KOPT-K1 (cell line): ENCODE measurements around the gene BSND.

ENCODE experiments used
- H3K27ac ChIP-seq: fragments of 200-600 bp; sonication (generic); 2 replicates; pipeline ENCODE4 v1.5.1; 2016; ENCODE audit warnings: antibody characterized with exemption, mild to moderate bottlenecking, low read depth, low read length; ENCODE audit not compliant: poor library complexity, severe bottlenecking
- H3K36me3 ChIP-seq: fragments of 200-600 bp; sonication (generic); 2 replicates; pipeline ENCODE4 v1.5.1; 2017; ENCODE audit warnings: antibody characterized with exemption, mild to moderate bottlenecking, low read length, moderate library complexity; ENCODE audit not compliant: insufficient read depth
- H3K9me3 ChIP-seq: fragments of 200-600 bp; sonication (generic); 2 replicates; pipeline ENCODE4 v1.5.1; 2017; ENCODE audit warnings: antibody characterized with exemption, low read length, mild to moderate bottlenecking; ENCODE audit not compliant: insufficient read depth, poor library complexity, severe bottlenecking

BSND gene

GRCh38 chr1:55051169-55051568 is 52.4 kb downstream of the BSND start:
- H3K36me3 ChIP-seq = no peaks in the 10 kb centered on the region

DNA sequence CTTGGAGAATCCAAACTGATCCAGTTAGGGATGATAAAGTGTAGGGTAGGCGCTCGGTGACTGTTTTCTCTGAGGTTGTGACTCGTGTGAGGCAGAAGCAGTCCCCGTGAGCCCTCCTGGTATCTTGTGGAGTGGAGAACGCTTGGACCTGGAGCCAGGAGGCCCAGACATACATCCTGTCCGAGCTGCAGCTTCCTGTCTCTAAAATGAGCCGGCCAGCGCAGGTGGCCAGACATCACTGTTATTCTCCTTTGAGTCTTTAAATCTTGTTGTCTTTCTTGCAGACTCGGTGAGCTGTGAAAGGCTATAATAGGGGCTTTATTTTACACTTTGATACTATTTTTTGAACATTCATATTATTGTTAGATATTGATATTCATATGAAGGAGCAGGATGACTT is 52.9 kb downstream of the BSND start:
- Histone ChIP-seq H3K27ac (no peak overlapping the region), H3K36me3 (no peaks in the 10 kb centered on the region), H3K9me3 (no peaks in the 10 kb centered on the region)

More at GRCh38 chr1:55051169-55051568, 52.4 kb downstream of the BSND start:
- Histone ChIP-seq H3K27ac (no peak overlapping the region), H3K9me3 (no peaks in the 10 kb centered on the region)

GRCh38 chr1:55052221-55053142 is 53.7 kb downstream of the BSND start:
- H3K9me3 ChIP-seq = no peaks in the 10 kb centered on the region
- H3K36me3 ChIP-seq = no peaks in the 10 kb centered on the region

DNA sequence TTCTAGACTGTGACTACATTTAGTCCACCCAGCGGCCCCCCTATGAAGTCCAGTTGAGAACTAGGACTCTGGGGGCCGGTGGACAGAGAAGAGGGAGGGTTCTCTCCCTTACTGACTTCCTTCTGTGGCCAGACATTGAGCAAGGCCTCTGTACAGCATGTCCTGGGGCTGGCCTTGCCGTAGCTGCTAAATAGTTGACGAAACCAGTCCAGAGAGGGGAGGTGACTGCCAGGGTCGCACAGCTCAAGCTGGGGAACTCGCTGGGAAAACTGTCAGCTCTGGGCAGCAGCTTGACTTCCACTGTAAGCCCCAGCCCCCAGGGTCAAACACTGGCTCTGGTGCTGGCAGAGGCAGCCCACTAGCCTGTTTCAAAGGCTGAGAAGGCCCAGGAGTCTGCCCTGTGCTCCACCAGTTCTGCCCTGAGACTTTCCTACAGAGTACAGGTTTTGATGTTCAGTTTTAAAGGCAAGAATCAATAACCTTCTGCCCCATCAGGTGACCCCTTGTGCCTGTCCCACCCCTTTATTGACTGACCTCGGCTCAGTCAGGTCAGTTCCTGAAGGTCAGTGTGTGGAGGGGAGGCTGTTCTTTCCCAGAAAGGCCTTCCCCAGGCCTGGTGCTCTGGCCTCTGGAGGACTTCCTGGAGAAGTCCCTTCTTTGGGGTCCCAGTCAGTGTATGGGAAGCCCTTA is 54.7 kb downstream of the BSND start:
- Histone ChIP-seq H3K27ac (no peak overlapping the region), H3K36me3 (no peaks in the 10 kb centered on the region), H3K9me3 (no peaks in the 10 kb centered on the region)

More at GRCh38 chr1:55052221-55053142, 53.7 kb downstream of the BSND start:
- no peak overlapping the region for H3K27ac ChIP-seq

GRCh38 chr1:55054396-55054795 is 55.7 kb downstream of the BSND start:
- no peaks in the 10 kb centered on the region for H3K36me3 ChIP-seq
- no peak overlapping the region for H3K27ac ChIP-seq
- no peaks in the 10 kb centered on the region for H3K9me3 ChIP-seq

- H3K27ac ChIP-seq = no peak overlapping the region
- no peaks in the 10 kb centered on the region for H3K9me3 ChIP-seq
- H3K36me3 ChIP-seq = no peaks in the 10 kb centered on the region
Measured at GRCh38 chr1:55055084-55055882, 56.5 kb downstream of the BSND start.

DNA sequence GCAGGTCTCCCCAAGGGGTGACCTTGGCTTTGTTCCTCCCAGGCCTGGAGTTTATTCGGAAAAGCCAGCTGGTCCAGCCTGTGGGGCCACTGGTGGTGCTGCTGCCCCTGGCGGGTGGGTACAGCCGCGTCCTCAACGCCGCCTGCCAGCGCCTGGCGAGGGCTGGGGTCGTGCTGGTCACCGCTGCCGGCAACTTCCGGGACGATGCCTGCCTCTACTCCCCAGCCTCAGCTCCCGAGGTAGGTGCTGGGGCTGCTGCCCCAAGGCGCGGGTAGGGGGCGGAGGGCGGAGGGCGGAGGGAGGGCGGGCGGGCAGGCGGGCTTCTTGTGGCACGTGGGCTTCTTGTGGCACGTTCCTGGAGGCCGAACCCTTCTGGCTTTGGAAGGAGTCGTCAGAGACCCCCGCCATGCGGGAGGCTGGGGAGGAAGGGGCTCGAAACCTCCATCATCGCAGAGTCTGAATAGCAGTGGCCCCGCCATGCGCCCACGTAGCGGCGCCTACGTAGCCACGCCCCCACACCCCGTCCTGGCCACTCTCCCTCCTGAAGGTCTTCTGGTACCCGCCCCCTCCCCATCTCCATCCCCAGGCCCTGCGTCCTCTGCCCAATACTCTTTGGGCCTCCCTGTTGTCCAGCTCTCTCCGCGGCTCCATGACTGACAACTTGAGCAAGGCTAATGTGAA is 57.4 kb downstream of the BSND start:
- no peaks in the 10 kb centered on the region for H3K36me3 ChIP-seq
- H3K27ac ChIP-seq = no peak overlapping the region
- no peaks in the 10 kb centered on the region for H3K9me3 ChIP-seq

DNA sequence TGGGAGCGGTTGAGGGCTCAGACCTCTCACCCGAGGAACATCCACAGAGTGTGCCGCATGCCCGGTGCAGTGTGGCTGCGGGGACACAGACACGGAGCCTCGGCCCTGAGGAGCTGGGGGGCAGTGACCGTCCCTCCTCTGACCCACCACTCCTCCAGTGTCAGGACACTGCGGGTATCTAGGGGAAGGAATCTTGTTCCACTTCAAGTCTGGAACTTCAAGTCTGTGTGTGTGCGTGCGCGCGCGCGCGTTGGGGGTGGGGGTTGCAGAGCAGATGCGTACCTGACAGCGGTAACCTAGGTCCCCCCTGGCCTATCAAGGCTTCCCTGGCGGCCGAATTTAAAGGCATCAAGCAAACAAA is 57.9 kb downstream of the BSND start:
- no peak overlapping the region for H3K27ac ChIP-seq
- no peaks in the 10 kb centered on the region for H3K9me3 ChIP-seq
- H3K36me3 ChIP-seq = no peaks in the 10 kb centered on the region

GRCh38 chr1:55057270-55057955 is 58.7 kb downstream of the BSND start:
- H3K27ac ChIP-seq = no peak overlapping the region
- no peaks in the 10 kb centered on the region for H3K9me3 ChIP-seq
- H3K36me3 ChIP-seq = no peaks in the 10 kb centered on the region

DNA sequence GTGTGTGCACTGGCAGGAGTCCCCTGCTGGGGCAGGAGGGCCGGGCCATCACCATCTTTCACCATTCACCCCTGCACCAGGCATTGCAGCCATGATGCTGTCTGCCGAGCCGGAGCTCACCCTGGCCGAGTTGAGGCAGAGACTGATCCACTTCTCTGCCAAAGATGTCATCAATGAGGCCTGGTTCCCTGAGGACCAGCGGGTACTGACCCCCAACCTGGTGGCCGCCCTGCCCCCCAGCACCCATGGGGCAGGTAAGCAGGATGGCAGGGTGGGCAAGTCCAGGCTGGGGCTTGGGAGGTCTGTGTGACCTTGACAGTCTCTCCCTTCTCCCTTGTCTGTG is 59.2 kb downstream of the BSND start:
- H3K36me3 ChIP-seq = no peaks in the 10 kb centered on the region
- no peak overlapping the region for H3K27ac ChIP-seq
- no peaks in the 10 kb centered on the region for H3K9me3 ChIP-seq

DNA sequence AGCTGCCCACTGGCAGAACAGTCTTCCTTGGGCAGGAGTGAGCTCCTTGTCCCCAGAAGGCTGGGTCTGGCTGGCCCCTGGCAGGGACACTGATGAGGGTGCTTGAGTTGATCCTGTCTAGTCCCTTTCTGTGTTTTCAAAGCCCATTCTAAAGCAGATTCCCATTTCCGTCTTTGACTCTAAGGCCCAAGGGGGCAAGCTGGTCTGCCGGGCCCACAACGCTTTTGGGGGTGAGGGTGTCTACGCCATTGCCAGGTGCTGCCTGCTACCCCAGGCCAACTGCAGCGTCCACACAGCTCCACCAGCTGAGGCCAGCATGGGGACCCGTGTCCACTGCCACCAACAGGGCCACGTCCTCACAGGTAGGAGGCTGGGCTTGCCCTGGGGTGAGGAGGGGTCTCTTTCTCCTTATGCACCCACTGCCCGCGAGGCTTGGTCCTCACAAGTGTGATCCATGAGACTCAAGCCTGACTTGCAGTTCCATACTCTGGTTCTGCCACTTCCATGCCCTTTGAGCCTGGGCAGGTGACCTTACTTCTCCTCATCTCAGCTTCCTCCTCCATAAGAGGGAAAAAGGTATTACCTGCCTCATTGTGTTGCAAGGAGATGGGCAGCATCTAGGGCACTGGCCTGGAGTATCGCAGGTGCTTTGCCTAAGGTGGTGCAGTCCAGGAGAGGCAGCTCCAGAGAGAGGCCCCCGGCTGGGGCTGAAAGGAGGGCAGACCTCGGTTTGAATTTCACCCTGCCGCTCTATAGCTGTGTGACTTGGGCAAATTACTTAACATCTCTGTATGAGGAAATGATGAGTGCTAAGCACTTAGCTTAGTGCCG is 60.8 kb downstream of the BSND start:
- Histone ChIP-seq H3K27ac (no peak overlapping the region), H3K9me3 (no peaks in the 10 kb centered on the region), H3K36me3 (no peaks in the 10 kb centered on the region)

GRCh38 chr1:55060133-55060999 is 61.6 kb downstream of the BSND start:
- Histone ChIP-seq H3K36me3 (no peaks in the 10 kb centered on the region), H3K9me3 (no peaks in the 10 kb centered on the region), H3K27ac (no peak overlapping the region)
